Activated naive CD8-positive, alpha-beta T cell treated with anti-CD3 and anti-CD28 coated beads, Interleukin-2, amount 50 U/mL, for 24 hours (primary cell): ENCODE measurements around the gene TMEM178B.

Source experiments
- ATAC-seq: fragments of 150-1000 bp; cut with Tn5 transposase; one replicate; pipeline ENCODE4 v1.10.0; 2021
- DNase-seq: peaks from one replicate; pipeline ENCODE4 v3.0.0; 2021
- H3K27ac Mint-ChIP-seq: one replicate; pipeline ENCODE4 v1.8.0; 2021; ENCODE audit warnings: mild to moderate bottlenecking, mixed read lengths
- H3K27me3 Mint-ChIP-seq: one replicate; pipeline ENCODE4 v1.8.0; 2021; ENCODE audit warnings: mixed read lengths
- H3K36me3 Mint-ChIP-seq: one replicate; pipeline ENCODE4 v1.8.0; 2021; ENCODE audit warnings: low read depth, mixed read lengths
- H3K4me1 Mint-ChIP-seq: one replicate; pipeline ENCODE4 v1.8.0; 2021; ENCODE audit warnings: mixed read lengths
- H3K4me3 Mint-ChIP-seq: one replicate; pipeline ENCODE4 v1.8.0; 2021; ENCODE audit warnings: mild to moderate bottlenecking, moderate library complexity, mixed read lengths
- H3K9me3 Mint-ChIP-seq: one replicate; pipeline ENCODE4 v1.8.0; 2021; ENCODE audit warnings: mixed read lengths

TMEM178B gene

DNA sequence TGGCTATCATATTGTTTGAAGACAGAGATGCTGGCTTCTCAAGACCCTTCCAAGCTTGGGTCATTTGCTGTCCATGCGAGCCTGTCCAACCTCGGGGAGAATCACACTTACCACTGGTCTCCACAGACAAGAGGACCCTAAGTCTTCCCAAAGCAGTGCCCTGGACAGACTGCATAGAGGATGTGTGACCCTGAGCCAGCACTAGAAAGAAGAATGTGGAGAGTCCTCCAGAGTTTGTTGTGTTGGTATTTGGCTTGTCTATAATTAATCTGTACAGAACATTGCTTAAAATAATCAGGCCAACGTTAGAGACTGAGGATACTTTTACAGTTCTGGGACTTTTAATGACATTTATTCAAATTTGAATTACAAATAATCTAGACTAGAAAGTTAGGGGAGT lies 212.7 kb downstream of the TMEM178B start:
- no peak overlapping the region for H3K27ac Mint-ChIP-seq
- no peak for ATAC-seq

DNA sequence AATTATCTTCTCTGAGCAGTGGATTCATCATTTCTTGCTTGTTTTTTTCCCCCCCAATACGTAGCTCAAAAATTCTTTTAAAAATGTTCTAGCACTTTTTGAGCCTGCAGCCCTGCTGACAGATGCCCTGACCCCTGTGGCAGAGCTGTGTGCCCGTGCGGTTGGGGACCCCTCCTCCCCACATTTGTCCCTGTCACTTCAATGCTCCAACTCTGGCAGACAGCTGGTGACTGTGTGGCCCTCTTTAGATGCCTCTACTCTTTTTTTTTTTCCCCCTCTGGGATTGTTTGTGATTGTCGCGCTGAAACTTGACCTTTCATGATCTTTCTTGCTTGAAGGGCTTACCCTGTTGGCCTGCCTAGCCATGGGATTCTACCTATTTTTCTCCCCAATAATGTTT lies 214.1 kb downstream of the TMEM178B start:
- DNase-seq = no peak
- ATAC-seq = no peak
- Mint-ChIP-seq H3K4me1 (peaks cover 7% of the 10 kb centered on the region), H3K36me3 (no peaks in the 10 kb centered on the region), H3K27ac (no peak overlapping the region), H3K9me3 (no peaks in the 10 kb centered on the region), H3K4me3 (no peak overlapping the region), H3K27me3 (peaks cover 6% of the 10 kb centered on the region)

More for the DNA sequence above, 212.7 kb downstream of the TMEM178B start:
- DNase-seq = no peak
- H3K9me3 Mint-ChIP-seq = no peaks in the 10 kb centered on the region
- H3K27me3 Mint-ChIP-seq = peaks cover 3% of the 10 kb centered on the region
- no peak overlapping the region for H3K4me3 Mint-ChIP-seq
- H3K36me3 Mint-ChIP-seq = no peaks in the 10 kb centered on the region
- H3K4me1 Mint-ChIP-seq = peaks cover 7% of the 10 kb centered on the region

- ATAC-seq = no peak
- H3K4me1 Mint-ChIP-seq = peaks cover 1% of the 10 kb centered on the region
- peaks cover 6% of the 10 kb centered on the region for H3K27me3 Mint-ChIP-seq
- no peak overlapping the region for H3K27ac Mint-ChIP-seq
- no peaks in the 10 kb centered on the region for H3K36me3 Mint-ChIP-seq
- no peak overlapping the region for H3K4me3 Mint-ChIP-seq
- no peak for DNase-seq
- H3K9me3 Mint-ChIP-seq = no peaks in the 10 kb centered on the region
Observed at GRCh38 chr7:141288626-141289025, 214.8 kb downstream of the TMEM178B start.

- Mint-ChIP-seq H3K27me3 (peaks cover 6% of the 10 kb centered on the region), H3K36me3 (no peaks in the 10 kb centered on the region), H3K4me3 (no peak overlapping the region), H3K9me3 (no peaks in the 10 kb centered on the region), H3K4me1 (no peaks in the 10 kb centered on the region), H3K27ac (no peak overlapping the region)
- ATAC-seq (no peak), DNase-seq (no peak)
Observed at GRCh38 chr7:141290365-141290764, 216.5 kb downstream of the TMEM178B start.

GRCh38 chr7:141290973-141291372 lies 217.1 kb downstream of the TMEM178B start:
- Mint-ChIP-seq H3K4me3 (no peak overlapping the region), H3K27me3 (peaks cover 6% of the 10 kb centered on the region), H3K4me1 (no peaks in the 10 kb centered on the region), H3K27ac (no peak overlapping the region), H3K9me3 (no peaks in the 10 kb centered on the region), H3K36me3 (no peaks in the 10 kb centered on the region)
- no peak for DNase-seq
- ATAC-seq = no peak

- no peaks in the 10 kb centered on the region for H3K4me1 Mint-ChIP-seq
- ATAC-seq (no peak), DNase-seq (no peak)
- H3K27me3 Mint-ChIP-seq = peaks cover 6% of the 10 kb centered on the region
- H3K4me3 Mint-ChIP-seq = no peak overlapping the region
- H3K27ac Mint-ChIP-seq = no peak overlapping the region
- no peaks in the 10 kb centered on the region for H3K9me3 Mint-ChIP-seq
- no peaks in the 10 kb centered on the region for H3K36me3 Mint-ChIP-seq
Observed at GRCh38 chr7:141291541-141291940, 217.7 kb downstream of the TMEM178B start.

DNA sequence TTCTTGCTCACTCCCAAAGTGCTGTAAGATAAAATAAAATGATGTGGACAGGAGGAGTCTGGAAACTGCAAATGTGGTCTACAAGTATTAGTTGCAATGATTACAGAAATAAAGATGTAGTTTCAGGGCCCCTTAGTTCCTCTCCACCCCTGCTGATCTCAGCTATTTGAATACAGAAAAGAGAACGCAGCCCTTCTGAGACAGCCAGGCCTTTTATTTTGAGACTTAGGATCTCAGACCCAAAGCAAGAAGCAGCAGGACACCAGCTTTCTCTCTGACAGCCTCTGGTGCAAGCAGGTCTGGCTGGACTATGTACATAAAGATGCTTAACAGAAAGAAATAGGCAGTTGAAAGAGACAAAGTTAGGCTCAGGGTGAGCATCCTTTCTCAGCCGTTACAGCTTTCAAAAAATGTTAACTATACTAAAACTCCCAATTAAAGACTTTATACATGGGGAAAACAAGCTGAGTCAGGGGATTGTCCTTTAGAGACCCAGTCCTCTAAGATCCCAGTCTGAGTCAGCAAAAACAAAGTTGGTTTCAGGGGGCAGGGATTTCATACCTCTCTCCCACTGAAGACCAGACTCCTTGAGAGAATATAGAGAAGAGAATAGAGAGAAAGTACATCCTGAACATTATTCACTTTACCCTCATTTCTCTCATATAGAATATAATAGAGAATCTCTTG lies 220.4 kb downstream of the TMEM178B start:
- no peaks in the 10 kb centered on the region for H3K36me3 Mint-ChIP-seq
- H3K27me3 Mint-ChIP-seq = peaks cover 3% of the 10 kb centered on the region
- DNase-seq (no peak), ATAC-seq (no peak)
- no peak overlapping the region for H3K27ac Mint-ChIP-seq
- H3K9me3 Mint-ChIP-seq = no peaks in the 10 kb centered on the region
- H3K4me3 Mint-ChIP-seq = no peak overlapping the region
- no peaks in the 10 kb centered on the region for H3K4me1 Mint-ChIP-seq

- H3K4me3 Mint-ChIP-seq = no peak overlapping the region
- no peak for DNase-seq
- H3K36me3 Mint-ChIP-seq = no peaks in the 10 kb centered on the region
- H3K9me3 Mint-ChIP-seq = no peaks in the 10 kb centered on the region
- no peak for ATAC-seq
- H3K27ac Mint-ChIP-seq = no peak overlapping the region
- peaks cover 4% of the 10 kb centered on the region for H3K27me3 Mint-ChIP-seq
- H3K4me1 Mint-ChIP-seq = no peaks in the 10 kb centered on the region
Observed at GRCh38 chr7:141295367-141295895, 221.6 kb downstream of the TMEM178B start.

GRCh38 chr7:141300816-141301215 lies 227.0 kb downstream of the TMEM178B start:
- no peaks in the 10 kb centered on the region for H3K36me3 Mint-ChIP-seq
- no peaks in the 10 kb centered on the region for H3K4me1 Mint-ChIP-seq
- H3K27ac Mint-ChIP-seq = no peak overlapping the region
- H3K27me3 Mint-ChIP-seq = peaks cover 5% of the 10 kb centered on the region
- no peaks in the 10 kb centered on the region for H3K9me3 Mint-ChIP-seq
- no peak for ATAC-seq
- no peak overlapping the region for H3K4me3 Mint-ChIP-seq
- no peak for DNase-seq

- DNase-seq (no peak), ATAC-seq (no peak)
- Mint-ChIP-seq H3K9me3 (no peaks in the 10 kb centered on the region), H3K36me3 (no peaks in the 10 kb centered on the region), H3K27me3 (peaks cover 5% of the 10 kb centered on the region), H3K27ac (no peak overlapping the region), H3K4me3 (no peak overlapping the region), H3K4me1 (no peaks in the 10 kb centered on the region)
Observed at GRCh38 chr7:141301544-141301943, 227.7 kb downstream of the TMEM178B start.

GRCh38 chr7:141302617-141303016 lies 228.8 kb downstream of the TMEM178B start:
- H3K4me1 Mint-ChIP-seq = no peaks in the 10 kb centered on the region
- H3K9me3 Mint-ChIP-seq = no peaks in the 10 kb centered on the region
- H3K36me3 Mint-ChIP-seq = no peaks in the 10 kb centered on the region
- ATAC-seq = no peak
- DNase-seq = no peak
- no peak overlapping the region for H3K4me3 Mint-ChIP-seq
- no peak overlapping the region for H3K27ac Mint-ChIP-seq
- H3K27me3 Mint-ChIP-seq = peaks cover 5% of the 10 kb centered on the region

GRCh38 chr7:141304291-141304690 lies 230.4 kb downstream of the TMEM178B start:
- ATAC-seq = no peak

DNA sequence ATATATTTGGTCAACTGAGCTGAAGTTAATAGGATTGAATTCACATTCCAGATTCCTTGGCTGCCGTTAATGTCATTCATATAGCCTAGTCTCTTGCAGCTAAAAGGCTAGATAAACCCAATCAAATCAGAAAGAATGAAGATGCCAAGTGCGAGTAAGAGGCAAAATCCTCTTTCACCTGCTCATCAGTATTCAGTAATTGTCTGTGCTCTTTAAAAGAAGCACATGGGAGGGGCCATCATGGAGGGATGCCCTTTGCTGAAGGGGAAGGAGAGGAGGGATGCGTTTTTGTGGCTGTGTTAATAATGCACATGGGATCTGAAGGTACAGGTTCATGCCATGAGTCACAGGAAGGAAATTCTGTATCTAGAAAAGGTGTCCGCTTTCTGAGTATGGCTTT lies 232.2 kb downstream of the TMEM178B start:
- no peak for DNase-seq
- no peak for ATAC-seq
- H3K4me1 Mint-ChIP-seq = no peaks in the 10 kb centered on the region
- no peaks in the 10 kb centered on the region for H3K36me3 Mint-ChIP-seq
- H3K27me3 Mint-ChIP-seq = peaks cover 4% of the 10 kb centered on the region
- no peak overlapping the region for H3K27ac Mint-ChIP-seq
- no peaks in the 10 kb centered on the region for H3K9me3 Mint-ChIP-seq
- H3K4me3 Mint-ChIP-seq = no peak overlapping the region

More at GRCh38 chr7:141304291-141304690, 230.4 kb downstream of the TMEM178B start:
- H3K36me3 Mint-ChIP-seq = no peaks in the 10 kb centered on the region
- H3K9me3 Mint-ChIP-seq = no peaks in the 10 kb centered on the region
- no peak overlapping the region for H3K4me3 Mint-ChIP-seq
- no peak overlapping the region for H3K27ac Mint-ChIP-seq
- no peaks in the 10 kb centered on the region for H3K4me1 Mint-ChIP-seq
- H3K27me3 Mint-ChIP-seq = peaks cover 9% of the 10 kb centered on the region
- no peak for DNase-seq

- no peak for ATAC-seq
- Mint-ChIP-seq H3K27ac (no peak overlapping the region), H3K9me3 (no peaks in the 10 kb centered on the region), H3K36me3 (no peaks in the 10 kb centered on the region), H3K27me3 (peaks cover 4% of the 10 kb centered on the region), H3K4me1 (no peaks in the 10 kb centered on the region), H3K4me3 (no peak overlapping the region)
- no peak for DNase-seq
Observed at GRCh38 chr7:141312395-141312794, 238.5 kb downstream of the TMEM178B start.

GRCh38 chr7:141312828-141313521 lies 239.1 kb downstream of the TMEM178B start:
- Mint-ChIP-seq H3K27ac (no peak overlapping the region), H3K4me1 (no peaks in the 10 kb centered on the region), H3K36me3 (no peaks in the 10 kb centered on the region), H3K9me3 (no peaks in the 10 kb centered on the region), H3K27me3 (peaks cover 1% of the 10 kb centered on the region), H3K4me3 (no peak overlapping the region)
- ATAC-seq (no peak), DNase-seq (no peak)
